Pancreas (tissue), 10 donors: ENCODE results near the gene PMEPA1. TPM values are rescaled to one million over a fixed set of nuclear protein-coding genes. Genes with fewer than 3 reads are reported as not detected.

Source experiments
- ATAC-seq, 4 donors: fragments of 200-7000 bp; cut with Tn5 transposase; one replicate each; pipeline versions ENCODE4 v1.8.0 to v1.9.1; 2020; ENCODE audit warnings: mild to moderate bottlenecking in 4 of 4, moderate library complexity in 4 of 4
- DNase-seq, 6 donors: peaks; one replicate each; pipeline ENCODE4 v3.0.0-alpha.2; 2020
- FAIRE-seq: peaks from 2 replicates; lab custom pipeline; 2012; peaks lifted over from hg19 to GRCh38; lab: Jason Lieb, UNC
- H3K27ac ChIP-seq, 4 donors: fragments of 200-600 bp; sonication (generic); 1 replicate in 3 of 4; 2 replicates in 1 of 4; pipeline versions ENCODE4 v1.5.0 to v1.8.0; 2020
- H3K27me3 ChIP-seq, 4 donors: fragments of 200-600 bp; one replicate each; pipeline ENCODE4 v1.8.0; 2021
- H3K36me3 ChIP-seq, 3 donors: fragments of 200-600 bp; sonication (generic) in 1 of 3; one replicate each; pipeline versions ENCODE4 v1.5.0 to v1.8.0; 2020 to 2021
- H3K4me1 ChIP-seq, 3 donors: fragments of 200-600 bp; one replicate each; pipeline ENCODE4 v1.8.0; 2021
- H3K4me3 ChIP-seq, 4 donors: fragments of 200-600 bp; sonication (generic) in 2 of 4; one replicate each; pipeline versions ENCODE4 v1.5.0 to v1.8.0; 2020 to 2021
- H3K9me3 ChIP-seq, 4 donors: fragments of 200-600 bp; one replicate each; pipeline ENCODE4 v1.8.0; 2021
- WGBS, 2 donors: extraction: QIAGEN DNeasy Blood & Tissue Kit; methylation state at CpG; one replicate each; pipeline ENCODE4 v1.1.7; 2013; 5-methylcytosine and 5-hydroxymethylcytosine counted together
- intact Hi-C, 3 donors: fragments of 100-400 bp; cut with DNase I; formaldehyde crosslinking; loops; one replicate each; pipeline versions ENCODE4 v1.11.1 to v1.14.2; 2022
- polyA plus RNA-seq, 2 donors: library from polyadenylated mRNA; stranded (reverse); fragments of 200-250 nt; gene quantifications; one replicate each; pipeline ENCODE4 v1.2.3, GENCODE V29; 2013
- total RNA-seq, 6 donors: library from RNA; stranded (reverse); fragmentation: NEBNext Ultra II Directional in 4 of 6; extraction: Animal tissue kit (Norgen Biotek cat#: 25700) in 4 of 6; gene quantifications; one replicate each; pipeline versions ENCODE4 v1.2.1 to v1.2.4, GENCODE V29; 2021 to 2023
- TF ChIP-seq, protein P1 (sequence below), 4 donors: fragments of 200-600 bp; sonication (generic) in 3 of 4; IDR thresholded peaks; one replicate each; pipeline versions ENCODE4 v1.5.0 to v1.8.0; 2021; ENCODE audit warnings: antibody characterized with exemption in 4 of 4
- donor health status: healthy with polysubstance abuse.
- donor health status: DM: no; HTN: no; CAD: no; lungs with moderate emphysema.
- donor health status: DM: no; HTN: no; CAD: no.
- donor health status: control.
- donor health status: control.
- donor health status: Bipolar disorder and iron deficiency.
- donor health status: DM: yes; HTN: yes; CAD: no.
- donor health status: DM: no; HTN: no; CAD: no.
- donor health status: DM: no; HTN: no; CAD: no.
- donor health status: DM: yes; HTN: yes; CAD: no.

PMEPA1 gene
- total and polyA plus RNA-seq, 8 donors = 24.8 to 98.2 (median 33.6) TPM

- Histone ChIP-seq H3K4me3 (no peak overlapping the region), H3K36me3 (no peaks in the 10 kb centered on the region), H3K27ac (no peak overlapping the region), H3K4me1 (no peaks in the 10 kb centered on the region), H3K9me3 (no peaks in the 10 kb centered on the region), H3K27me3 (no peaks in the 10 kb centered on the region)
- intact Hi-C loops = no loop called here
- no peak for ATAC-seq
- no peak for FAIRE-seq
- 67 to 83% methylated on average over 16 of the region's 16 CpGs for WGBS, 2 donors
- DNase-seq = peak in 2 of 6 donors; percentile 3 to 8
- TF ChIP-seq, protein P1, sequence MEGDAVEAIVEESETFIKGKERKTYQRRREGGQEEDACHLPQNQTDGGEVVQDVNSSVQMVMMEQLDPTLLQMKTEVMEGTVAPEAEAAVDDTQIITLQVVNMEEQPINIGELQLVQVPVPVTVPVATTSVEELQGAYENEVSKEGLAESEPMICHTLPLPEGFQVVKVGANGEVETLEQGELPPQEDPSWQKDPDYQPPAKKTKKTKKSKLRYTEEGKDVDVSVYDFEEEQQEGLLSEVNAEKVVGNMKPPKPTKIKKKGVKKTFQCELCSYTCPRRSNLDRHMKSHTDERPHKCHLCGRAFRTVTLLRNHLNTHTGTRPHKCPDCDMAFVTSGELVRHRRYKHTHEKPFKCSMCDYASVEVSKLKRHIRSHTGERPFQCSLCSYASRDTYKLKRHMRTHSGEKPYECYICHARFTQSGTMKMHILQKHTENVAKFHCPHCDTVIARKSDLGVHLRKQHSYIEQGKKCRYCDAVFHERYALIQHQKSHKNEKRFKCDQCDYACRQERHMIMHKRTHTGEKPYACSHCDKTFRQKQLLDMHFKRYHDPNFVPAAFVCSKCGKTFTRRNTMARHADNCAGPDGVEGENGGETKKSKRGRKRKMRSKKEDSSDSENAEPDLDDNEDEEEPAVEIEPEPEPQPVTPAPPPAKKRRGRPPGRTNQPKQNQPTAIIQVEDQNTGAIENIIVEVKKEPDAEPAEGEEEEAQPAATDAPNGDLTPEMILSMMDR (IDR thresholded peaks at IDR 0.05) = no peak
Measured at GRCh38 chr20:57614490-57615444, 95.0 kb downstream of the PMEPA1 start.

DNA sequence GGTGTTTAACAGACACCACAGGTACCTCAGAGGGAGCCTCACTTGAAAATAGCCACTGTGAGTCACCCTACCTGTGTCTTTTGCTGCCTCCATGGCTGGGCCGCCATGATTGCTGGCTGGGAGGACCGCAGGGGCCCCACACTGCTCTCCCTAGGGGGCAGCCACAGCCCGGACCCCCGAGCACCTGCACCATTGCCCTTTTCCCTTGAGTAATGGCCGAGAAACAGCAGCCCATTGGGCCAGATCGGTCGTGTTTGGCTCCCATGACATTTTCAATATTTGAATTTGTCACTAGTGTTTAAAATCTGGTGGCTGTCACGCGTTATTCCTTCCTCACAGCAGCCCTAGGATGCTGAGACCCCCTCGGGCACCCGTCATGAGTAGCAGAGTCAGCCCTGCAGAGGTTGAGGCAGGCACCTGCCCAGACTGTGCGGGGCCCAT is 96.3 kb downstream of the PMEPA1 start:
- Histone ChIP-seq H3K4me1 (no peaks in the 10 kb centered on the region), H3K36me3 (no peaks in the 10 kb centered on the region), H3K27me3 (no peaks in the 10 kb centered on the region), H3K9me3 (no peaks in the 10 kb centered on the region), H3K27ac (no peak overlapping the region), H3K4me3 (no peak overlapping the region)
- peak in 2 of 6 donors; percentile 2 to 4 for DNase-seq
- no peak for FAIRE-seq
- WGBS, 2 donors = 59 to 66% methylated on average over 12 of the region's 12 CpGs
- TF ChIP-seq, protein P1 (IDR thresholded peaks at IDR 0.05) = no peak
- intact Hi-C loops = no loop called here
- ATAC-seq = no peak

- Histone ChIP-seq H3K27ac (no peak overlapping the region), H3K36me3 (no peaks in the 10 kb centered on the region), H3K4me1 (no peaks in the 10 kb centered on the region), H3K9me3 (no peaks in the 10 kb centered on the region), H3K4me3 (no peak overlapping the region), H3K27me3 (no peaks in the 10 kb centered on the region)
- ATAC-seq = no peak
- no peak for FAIRE-seq
- 63 to 82% methylated on average over 7 of the region's 7 CpGs for WGBS, 2 donors
- intact Hi-C loops = no loop called here
- DNase-seq = no peak
- TF ChIP-seq, protein P1 (IDR thresholded peaks at IDR 0.05) = no peak
Measured at GRCh38 chr20:57612916-57613315, 96.9 kb downstream of the PMEPA1 start.

DNA sequence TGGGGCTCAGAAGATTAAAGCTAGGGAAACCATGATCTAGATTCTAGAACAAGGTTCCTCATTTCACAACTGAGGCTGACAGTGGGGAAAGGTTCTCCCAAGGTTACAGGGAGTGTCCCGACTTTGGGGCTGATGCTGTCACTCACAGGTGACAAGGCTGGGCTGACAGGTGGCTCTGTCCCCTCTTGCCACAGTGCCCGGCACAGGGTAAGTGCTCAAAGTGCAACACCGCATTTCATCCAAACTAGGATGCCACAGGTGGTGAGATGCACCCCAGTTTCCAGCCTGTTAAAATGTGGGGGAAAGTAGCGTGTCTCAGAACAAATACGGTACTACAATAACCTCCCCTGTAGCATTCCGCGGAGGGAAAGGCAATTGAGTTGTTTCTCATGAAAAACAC is 97.4 kb downstream of the PMEPA1 start:
- intact Hi-C loops = no loop called here
- no peaks in the 10 kb centered on the region for H3K4me1 ChIP-seq
- TF ChIP-seq, protein P1 (IDR thresholded peaks at IDR 0.05) = no peak
- H3K9me3 ChIP-seq = no peaks in the 10 kb centered on the region
- peak overlapping the region in 1 of 4 donors; percentile 28 for H3K27ac ChIP-seq
- no peaks in the 10 kb centered on the region for H3K36me3 ChIP-seq
- ATAC-seq = no peak
- no peak overlapping the region for H3K4me3 ChIP-seq
- H3K27me3 ChIP-seq = no peaks in the 10 kb centered on the region
- 68 to 74% methylated on average over 7 of the region's 7 CpGs for WGBS, 2 donors
- no peak for DNase-seq
- no peak for FAIRE-seq
